Smooth muscle cell of the coronary artery (primary cell): ENCODE measurements around the gene VAT1L. TPM values are rescaled to one million over a fixed set of nuclear protein-coding genes. Genes with fewer than 3 reads are reported as not detected.

Source experiments
- total RNA-seq: library from RNA; depleted of rRNA; stranded (reverse); fragments of >200 nt; gene quantifications from 2 replicates; pipeline ENCODE4 v1.2.3, GENCODE V29; 2014; ENCODE audit warnings: low replicate concordance

The VAT1L gene, protein sequence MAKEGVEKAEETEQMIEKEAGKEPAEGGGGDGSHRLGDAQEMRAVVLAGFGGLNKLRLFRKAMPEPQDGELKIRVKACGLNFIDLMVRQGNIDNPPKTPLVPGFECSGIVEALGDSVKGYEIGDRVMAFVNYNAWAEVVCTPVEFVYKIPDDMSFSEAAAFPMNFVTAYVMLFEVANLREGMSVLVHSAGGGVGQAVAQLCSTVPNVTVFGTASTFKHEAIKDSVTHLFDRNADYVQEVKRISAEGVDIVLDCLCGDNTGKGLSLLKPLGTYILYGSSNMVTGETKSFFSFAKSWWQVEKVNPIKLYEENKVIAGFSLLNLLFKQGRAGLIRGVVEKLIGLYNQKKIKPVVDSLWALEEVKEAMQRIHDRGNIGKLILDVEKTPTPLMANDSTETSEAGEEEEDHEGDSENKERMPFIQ
- 0.08 and 2.0 TPM in 2 replicates for total RNA-seq

DNA sequence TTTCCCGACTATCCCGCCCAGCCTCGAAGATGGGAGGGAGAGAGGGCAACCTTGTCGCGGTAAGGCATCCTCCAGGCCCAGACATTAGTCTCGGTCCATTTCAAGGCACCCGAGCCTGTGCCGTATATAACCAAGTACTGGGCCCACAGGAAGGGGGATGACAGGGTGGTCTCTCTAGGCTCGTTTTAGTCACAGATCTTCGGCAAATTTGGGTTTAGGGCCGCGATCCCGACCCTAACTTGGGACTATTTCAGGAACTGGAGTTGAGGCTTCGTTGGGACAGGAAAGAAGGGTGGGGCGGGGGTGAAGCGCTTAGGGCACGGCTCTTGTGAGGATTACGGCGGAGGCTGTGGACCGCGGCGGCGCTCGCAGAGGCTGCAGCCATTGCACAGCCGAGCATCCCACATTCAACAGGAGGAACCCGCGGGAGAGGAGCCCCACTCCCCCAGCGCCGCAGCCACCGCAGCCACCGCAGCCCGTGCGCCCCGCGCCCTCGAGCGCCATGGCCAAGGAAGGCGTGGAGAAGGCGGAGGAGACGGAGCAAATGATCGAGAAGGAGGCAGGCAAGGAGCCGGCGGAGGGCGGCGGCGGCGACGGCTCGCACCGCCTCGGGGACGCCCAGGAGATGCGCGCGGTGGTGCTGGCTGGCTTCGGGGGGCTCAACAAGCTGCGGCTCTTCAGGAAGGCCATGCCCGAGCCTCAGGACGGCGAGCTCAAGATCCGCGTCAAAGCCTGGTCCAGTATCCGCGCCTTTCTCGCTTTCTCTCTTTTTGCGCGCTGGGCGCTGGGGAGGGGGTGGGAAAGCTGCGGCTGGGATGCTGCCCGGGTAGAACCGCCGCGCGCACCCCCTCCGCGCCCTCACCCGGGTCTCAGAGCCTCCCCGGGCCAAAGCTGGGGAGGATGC lies at the start of gene VAT1L:
VAT1L (plus strand) TSS at position 384 of the 904 bp plus-strand sequence; CDS start at position 503, 119 bp downstream.

DNA sequence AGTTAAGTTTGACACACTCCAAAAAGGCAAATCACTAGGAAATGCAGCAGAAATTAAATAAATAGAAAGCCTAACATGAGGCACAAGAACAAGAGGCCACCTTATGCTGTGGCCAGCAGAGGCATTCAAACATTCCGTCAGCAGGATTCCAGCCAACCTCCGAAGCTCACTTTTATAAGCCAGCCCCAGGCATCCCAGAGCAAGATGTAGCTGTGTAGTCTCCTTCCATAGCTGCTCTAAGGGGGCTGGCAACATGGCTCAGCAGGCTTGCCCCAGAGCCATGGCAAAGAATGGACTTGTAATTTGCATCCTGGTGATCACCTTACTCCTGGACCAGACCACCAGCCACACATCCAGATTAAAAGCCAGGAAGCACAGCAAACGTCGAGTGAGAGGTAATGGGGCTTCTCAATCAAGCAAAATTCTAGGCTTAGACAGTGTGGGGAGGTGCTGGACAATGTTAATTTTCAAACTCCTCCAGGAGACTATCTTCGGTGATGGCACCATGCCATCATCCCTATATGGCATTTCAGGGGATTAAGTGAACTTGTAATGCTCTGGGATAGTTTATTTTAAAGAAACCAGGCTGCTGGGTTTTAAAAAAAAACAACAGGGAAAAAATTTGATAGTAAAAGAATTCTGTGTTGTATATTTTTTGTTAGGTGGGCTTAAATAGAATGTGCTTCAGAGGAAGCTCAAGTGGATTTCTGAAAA lies 234.1 kb downstream of the VAT1L start, which contains the start of gene CLEC3A:
CLEC3A (plus strand) TSS at position 202 of the 714 bp plus-strand sequence; CDS start at position 281, 79 bp downstream.

Other genes starting within 250 kb of the VAT1L start
- 2.0 and 4.3 TPM in 2 replicates for gene NUDT7, start 66.0 kb upstream of the VAT1L start, total RNA-seq
- gene CLEC3A, start 234.0 kb downstream of the VAT1L start, total RNA-seq, result not detected in 2 replicates